GM18909 (cell line): Measurements from ENCODE around the gene ITGA3.
"Not testable (repeated sequence)": the region's sequence is repeated elsewhere in the genome, so short reads cannot be mapped to it uniquely, and the experiment has no call there.

Source experiments
- ATAC-seq: cut with Tn5 transposase; IDR thresholded peaks from one replicate; pipeline ENCODE4 v1.9.1; 2021; ENCODE audit warnings: mild to moderate bottlenecking; ENCODE audit not compliant: unreplicated experiment, poor library complexity

Gene ITGA3

DNA sequence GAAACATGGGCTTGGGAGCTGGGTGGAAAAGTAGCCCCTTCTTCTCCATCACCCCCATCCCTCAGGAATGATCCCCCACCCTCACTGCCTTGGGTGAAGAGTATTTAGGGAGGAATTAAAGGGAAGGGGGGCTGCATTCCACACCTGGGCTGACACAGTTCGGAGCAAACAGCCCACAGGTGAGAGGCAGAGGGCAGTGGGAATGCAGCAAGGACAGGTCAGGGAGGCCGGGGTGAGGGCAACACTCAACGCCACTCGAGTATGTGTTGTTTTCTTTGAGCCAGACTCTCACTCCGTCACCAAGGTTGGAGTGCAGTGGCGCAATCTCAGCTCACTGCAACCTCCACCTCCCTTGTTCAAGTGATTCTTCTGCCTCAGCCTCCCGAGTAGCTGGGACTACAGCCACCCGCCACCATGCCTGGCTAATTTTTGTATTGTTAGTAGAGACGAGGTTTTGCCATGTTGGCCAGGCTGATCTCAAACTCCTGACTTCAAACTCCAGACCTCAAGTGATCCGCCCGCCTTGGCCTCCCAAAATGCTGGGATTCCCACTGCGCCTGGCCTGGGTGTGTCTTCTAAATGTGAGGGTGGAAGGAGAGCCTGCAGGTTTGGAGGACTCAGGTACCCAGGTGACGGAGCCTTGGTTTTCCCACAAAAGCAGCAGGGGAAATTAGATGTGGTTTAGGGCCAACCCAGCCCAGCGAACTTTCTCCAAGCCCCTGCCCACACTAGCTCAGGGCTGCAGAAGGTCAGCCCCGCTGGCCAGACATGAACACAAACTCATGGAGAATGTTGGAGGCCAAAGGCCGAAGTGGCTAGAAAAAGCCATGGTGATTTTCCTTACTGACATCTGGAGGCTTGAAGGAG lies 21.2 kb upstream of the ITGA3 start:
- ATAC-seq: no peak

DNA sequence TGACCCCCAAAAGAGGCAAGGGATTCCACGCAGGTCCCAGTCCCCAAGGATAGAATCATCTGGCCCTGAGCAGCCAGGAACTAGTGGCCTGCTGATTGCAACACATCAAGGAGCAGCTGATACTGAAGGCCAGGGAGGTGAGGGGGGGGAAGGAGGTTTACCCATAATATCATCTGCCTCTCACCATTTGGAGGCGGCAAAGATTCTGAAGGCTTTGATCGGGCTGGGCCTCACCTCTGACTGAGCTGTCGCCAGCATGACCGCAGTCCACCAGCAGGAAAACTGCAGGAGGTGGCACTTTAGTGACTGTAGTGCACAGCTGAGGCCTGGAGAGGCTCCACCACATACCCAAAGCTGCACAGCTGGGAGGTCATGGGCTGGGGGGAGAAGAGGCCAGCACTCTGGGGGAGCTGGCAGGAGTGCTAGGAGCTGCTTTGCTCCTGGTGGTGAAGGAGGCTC lies 20.5 kb upstream of the ITGA3 start:
- no peak for ATAC-seq

DNA sequence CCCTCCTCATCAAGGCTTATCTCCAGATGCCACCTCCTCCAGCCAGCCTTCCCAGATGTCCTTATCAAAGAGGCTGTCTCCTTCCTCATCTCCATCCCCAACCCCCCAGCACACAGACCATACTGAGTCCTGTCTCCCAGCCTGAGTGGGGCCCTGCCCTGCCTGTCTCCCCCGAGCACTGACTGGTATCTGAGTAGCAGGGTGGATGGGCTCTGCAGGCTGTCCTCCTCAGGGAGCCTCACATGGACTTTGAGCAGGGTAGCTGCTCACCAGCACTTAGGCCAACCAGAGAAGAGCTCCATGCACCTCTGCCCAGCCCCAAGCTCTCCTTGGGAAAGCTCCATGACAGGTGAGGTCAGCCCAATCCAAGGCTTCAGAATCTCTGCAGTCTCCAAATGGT lies 20.0 kb upstream of the ITGA3 start:
- ATAC-seq: no peak

DNA sequence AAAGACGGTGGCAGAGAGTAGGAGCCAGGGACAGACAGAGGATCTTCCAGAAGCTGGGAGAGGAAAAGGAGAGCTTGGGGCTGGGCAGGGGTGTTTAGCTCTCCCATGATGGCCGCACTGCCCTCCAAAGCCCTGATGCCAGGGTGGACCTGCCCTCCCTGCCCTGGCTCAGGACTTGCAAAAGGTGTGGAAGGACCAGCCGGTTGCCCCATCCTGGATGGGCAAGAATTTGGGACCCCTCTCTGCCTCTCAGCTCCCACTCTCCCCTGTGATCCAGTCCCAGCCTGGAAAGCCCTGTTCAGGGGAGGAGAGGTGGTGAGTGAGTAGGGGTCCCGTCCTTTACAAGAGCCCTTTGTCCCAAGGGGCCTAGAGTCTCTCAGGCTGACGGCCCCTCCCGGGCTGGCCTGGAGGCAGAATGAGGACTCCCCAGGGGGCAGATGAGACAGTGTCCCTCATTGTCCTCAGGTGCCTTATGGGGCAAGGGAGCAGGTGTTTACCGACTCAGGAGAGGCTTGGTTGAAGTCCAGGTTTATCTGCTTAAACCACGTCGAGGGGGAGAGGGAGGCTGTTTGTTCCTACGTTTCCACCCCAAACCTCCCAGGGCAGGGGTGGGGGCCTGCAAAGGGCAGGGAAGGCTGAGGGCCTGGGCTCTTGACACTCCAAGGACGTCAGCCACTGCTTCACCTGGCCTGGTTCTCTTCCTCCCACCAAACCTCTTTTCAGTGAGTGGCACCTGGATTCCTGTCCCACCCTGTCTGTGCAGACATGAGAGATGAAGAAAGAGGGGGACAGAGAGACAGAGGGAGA lies 19.3 kb upstream of the ITGA3 start:
- ATAC-seq: no peak

DNA sequence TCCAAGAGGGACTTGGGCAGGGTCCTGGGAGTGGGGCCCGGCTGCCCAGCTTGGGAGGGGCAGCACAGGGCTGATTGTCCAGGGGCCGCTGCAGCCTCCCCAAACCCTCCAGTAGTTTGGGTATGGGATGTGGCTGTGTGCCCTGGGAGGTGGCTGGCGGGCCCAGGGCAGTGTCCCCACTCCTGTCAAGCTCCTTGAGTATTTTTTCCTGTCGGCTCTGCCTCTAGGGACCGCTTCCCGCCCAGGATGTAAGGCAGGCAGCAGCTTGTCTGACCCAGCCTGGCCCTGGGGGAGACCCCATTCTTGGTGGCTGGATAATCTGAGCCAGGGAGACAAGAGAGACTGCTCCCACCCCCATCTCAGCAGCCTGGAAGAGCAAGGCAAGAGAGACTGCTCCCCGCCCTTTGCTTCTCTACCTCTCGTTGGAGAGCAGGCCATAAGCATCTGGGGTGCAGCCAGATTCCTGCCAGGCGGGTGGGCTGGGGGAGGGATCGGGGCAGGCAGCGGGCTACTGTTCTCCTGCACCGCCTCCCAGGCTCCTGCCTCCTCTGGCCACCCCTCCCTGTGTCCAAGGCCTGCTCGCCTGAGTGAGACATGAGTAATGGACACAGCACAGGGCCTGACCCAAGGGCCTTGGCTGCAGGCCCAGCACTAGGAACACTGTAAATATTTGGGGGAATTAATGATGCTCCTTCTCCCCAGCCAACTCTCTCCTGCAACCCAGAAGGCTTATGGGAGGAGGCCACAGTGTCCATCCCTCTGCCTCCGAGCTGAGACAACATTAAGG lies 18.4 kb upstream of the ITGA3 start:
- ATAC-seq: no peak

DNA sequence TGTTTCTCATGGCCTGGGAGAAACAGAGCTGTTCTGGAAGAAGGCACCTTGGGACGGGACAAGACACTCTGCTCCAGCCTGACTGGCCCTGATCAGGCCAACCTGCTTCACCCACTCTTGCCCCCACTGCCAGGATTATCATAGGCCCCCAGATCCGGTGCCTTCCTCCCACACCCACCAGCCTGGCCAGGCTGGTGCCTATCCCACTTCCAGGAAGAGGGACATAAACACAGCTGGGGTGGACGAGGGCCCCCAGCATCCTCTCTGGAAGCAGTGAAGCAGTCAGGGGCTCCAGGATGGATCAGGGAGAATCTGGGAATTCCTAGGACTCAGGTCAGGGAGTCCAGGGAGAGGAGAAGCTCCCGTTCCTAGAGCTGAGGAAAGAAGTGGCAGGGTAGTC lies 16.9 kb upstream of the ITGA3 start:
- ATAC-seq: no peak

DNA sequence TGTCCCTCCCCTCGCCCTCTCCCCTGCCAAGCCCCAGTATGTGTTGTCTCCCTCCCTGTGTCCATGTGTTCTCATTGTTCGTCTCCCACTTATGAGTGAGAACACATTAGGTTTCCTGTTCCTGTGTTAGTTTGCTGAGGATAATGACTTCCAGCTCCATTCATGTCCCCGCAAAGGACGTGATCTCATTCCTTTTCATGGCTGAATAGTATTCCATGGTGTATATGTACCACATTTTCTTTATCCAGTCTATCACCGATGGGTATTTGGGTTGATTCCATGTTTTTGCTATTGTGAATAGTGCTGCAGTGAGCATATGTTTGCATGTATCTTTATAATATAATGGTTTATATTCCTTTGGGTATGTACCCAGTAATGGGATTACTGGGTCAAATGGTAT lies 15.4 kb upstream of the ITGA3 start:
- not testable (repeated sequence) for ATAC-seq

DNA sequence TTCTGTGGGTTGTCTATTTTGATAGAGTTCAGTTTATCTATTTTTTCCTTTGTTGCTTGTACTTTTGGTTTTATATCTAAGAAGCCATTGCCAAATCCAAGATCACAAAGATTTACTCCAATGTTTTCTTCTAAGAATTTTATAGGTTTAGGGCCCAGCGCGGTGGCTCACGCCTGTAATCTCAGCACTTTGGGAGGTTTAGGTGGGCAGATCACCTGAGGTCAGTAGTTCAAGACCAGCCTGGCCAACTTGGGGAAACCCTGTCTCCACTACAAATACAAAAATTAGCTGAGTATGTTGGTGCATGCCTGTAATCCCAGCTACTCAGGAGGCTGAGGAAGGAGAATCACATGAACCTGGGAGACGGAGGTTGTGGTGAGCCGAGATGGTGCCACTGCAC lies 13.7 kb upstream of the ITGA3 start:
- no peak for ATAC-seq

DNA sequence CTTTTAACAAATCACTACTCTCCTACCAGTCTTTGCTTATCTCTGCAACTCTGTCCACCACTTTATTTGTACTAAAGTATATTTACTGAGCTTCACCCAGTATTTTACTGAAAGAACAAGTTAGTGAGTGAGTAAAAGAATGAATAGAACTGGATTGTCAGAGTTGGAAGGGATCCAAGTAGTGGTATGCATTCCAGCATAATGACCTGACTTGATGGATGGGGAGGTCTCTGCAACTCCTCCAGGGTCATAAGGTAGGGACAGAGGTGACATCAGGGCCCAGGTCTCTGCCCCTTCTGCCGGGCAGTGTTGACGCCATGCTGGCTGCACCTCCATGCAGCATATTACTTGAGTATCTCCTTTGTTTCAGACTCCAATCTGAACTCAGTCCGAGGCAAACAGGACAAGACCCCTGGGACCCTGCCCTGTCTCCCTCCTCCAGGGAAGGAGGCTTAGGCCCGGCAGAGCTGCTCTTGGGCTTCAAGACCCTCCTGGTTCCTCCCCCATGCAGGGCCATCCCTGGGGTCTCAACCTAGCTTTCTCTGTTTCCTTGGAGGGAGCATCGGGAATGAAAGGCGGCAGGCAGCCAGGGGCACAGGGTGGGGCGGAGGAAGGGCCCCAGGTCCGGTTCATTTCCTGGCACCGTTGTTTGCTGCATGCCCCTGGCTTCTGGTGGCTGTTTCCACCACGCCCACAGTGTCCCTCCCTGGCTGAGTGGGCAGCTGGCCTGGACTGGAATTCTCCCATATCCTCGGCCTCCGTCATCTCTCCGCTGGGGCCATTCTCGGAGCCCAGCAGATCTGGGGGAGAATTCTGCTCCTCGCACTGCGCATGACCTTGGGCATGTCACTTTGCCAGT lies 12.4 kb upstream of the ITGA3 start:
- no peak for ATAC-seq

DNA sequence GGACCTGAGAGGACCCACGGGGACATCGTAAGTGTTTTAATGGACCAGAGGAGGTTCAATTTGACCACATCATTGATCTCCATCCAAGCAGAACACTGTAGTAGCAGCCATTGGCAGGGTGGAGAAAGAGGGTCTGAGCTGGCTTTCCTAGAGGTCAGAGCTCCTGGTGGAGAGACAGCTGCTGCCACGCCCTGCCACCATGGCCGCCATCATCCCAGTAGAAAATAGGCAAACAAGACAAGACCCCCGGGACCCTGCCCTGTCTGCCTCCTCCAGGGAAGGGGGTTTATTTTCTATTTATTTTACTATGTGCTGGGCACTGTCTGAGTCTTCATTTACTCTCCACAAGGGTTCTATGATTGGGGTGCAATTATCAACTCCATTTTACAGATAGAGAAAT lies 11.4 kb upstream of the ITGA3 start:
- no peak for ATAC-seq

DNA sequence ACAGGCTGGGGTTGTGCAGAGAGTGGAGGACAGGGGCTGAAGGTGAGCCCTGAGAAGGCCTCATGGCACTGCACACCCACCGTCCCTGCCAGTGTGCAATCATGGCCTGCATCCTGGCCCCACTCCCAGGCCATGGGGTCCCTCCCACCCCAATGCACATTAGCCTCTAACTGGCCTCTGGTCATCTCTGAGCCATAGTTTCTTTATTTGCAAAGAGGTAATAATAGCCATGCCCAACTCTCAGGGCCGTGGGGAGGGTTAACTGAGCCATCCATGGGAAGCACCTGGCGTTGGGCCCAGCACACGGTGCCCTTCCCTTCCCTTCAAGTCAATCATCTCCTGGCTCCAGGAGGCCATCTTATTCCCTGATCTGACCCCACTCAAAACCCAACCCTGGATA lies 10.8 kb upstream of the ITGA3 start:
- ATAC-seq: no peak

DNA sequence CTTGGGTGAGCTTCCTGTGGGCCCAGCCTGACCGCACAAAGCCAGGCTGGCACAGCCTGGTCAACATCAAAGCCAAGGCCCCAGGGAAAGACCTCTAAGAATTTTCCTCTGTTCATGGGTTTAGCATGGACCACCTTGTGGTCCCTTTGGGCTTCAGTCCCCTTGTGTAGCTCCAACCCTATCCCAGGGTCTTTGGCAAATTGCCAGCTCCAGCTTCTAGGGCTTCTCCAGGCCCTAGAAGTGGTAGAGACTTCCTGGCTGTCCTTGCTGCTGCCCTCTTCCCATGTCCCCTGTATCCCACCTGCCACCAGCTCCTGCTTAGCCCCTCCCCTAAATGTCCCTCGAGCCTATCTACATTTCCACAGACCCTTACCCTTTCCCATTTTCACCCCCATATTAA lies 9.7 kb upstream of the ITGA3 start:
- no peak for ATAC-seq

DNA sequence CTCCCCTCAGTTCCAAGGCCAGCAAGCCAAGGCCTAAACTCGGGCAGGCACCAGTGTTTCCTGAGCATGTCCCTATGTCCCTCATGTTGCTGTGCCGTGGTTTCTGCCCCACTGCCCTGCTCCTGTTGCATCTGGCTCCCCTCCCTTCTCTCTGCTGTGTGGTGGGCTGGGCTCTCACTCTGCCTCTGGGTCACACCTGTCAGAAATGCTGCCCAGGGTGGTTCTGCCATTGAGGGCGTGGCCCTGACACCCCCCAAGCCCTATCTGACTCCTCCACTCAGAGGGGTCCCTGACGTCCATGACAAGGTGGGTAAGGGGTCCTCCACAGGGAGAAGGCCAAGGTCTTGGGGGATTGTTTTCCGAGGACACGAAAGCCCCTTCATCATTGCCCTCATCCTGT lies 9.2 kb upstream of the ITGA3 start:
- no peak for ATAC-seq

DNA sequence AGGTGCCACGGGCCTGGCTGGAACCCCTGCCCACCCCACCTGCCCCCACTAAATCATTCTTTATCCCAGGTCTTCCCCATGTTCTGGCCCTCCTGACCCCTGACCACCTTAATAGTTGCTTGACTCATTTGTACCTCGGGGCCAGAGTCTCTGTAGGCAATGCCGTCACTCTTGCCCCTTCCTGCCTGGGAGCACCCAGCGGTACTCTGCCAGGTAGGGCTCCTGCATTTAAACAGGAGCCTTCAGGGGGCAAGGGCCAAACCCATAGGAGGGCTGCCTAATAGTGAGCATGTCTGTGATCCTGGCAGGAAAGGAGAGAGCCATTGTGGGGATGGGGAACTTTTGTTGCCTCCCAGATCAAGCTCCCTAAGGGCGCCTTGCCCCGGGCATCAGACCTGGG lies 8.8 kb upstream of the ITGA3 start:
- ATAC-seq: no peak

DNA sequence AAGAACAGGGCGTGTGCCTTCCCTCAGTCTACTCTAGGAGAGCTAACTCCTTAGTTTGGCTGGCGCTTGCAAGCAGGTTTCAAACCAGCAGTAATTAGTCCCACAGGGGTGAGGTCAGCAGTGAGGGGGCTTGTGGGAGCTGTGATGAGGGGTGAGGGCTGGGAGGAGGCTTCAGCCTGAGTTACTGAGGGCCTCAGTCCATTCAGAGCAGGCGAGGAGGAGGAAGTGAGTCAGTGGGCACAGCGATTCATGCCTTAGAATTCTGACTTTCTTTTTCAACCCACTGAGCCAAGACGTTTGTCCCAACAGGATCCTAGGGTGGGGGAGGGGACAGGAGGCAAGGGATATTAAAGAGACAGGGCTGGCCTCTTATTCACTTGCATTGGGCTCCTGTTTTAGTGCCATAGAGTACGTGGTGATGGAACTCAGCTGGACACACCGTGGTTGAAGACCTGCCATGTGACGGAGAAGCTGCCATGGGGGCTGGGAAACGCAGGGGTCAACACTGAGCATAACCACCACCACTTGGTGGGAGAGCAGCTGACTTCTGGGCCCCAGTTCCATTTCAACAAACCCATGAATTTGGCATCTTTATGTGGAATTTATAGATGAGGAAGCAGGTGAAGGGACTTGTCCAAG lies 8.3 kb upstream of the ITGA3 start:
- no peak for ATAC-seq

DNA sequence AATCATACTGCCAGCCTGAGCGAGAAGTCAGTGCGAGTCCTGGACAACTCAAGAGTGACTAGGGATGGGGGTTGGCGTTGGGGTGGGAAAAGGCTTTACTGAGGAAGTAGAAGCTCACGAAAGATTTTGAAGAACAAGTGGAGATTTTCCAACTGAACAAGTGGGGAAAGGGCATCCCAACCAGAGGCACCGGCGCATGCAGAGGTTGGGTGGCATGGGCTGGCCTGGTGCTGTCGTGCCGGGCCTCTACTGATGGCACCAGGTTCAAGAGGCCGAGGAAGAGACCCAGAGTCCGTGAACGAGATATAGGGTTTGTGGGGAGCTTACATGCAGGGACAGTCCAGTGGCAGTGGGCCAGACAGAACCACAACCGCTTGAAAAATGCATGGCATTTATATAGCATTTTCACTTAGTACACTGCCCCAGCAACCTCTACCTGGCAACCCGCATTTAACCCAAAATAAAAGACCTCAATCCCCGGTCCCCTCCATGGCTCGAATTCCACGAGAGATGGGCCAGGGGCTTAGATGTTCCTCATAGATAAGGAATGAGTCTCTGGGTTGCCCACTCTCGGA lies 7.7 kb upstream of the ITGA3 start:
- no peak for ATAC-seq

DNA sequence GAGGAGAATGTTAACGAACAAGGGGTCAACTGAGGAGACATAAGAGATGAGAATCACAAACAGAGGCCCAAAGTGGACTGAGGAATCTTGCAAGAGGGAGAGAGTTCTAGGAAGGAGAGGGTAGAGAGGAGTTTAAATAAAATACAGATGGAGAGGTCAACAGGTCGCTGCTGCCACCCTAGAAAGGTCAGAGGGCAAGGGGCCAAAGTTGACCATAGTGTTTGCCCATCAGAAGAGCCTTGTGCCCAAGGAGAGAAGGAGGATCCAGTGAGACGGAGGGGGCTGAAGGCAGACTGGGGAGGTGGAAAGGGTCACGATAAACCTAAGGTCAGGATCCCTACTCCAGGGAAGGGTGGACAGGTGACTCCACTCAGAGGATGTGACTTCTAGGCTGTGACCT lies 6.9 kb upstream of the ITGA3 start:
- no peak for ATAC-seq

DNA sequence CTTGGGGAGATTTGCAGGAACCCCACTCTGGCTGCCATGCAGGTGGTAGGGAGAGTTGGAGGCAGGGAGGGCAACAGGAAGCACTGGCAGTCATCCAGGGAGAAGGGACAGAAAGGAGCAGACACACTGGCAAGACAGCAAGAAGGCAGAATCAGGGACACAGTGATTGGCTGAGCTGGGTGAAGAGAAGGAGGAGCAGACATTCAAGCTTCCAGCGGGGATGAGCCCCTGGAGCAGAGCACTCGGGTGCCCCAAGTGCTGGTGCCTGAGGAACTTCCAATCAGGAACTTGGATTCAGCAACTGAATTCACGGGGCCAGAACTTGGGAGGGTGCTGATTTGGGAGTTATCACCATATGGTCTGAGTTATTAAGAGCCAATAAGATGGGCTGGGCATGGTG lies 6.3 kb upstream of the ITGA3 start:
- no peak for ATAC-seq

DNA sequence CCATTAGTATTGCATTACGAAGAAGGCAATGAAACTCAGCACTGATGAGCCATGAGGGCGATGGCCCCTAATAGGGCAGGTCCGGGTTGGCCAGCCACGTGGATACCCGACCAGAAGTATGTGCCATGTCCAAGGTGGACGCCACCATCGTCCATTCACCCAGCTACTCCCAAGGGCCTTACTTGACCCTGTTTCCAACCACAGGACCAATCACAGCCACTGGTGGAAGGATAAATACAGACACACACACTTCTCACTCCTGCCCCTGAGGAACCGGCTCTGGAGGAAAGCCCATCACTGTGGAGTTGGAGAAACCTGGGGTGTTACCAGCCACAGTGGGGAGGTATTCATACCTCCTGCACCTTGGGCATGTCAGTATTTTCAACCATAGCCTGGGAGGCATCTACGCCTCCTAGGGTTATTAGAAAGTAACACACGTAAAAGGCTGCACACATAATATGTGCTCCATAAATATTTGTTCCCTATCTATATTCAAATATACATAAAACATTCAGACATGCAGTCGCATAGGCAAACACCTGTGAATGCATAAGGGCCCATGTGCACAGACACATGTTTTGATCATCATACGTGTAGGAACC lies 5.4 kb upstream of the ITGA3 start:
- ATAC-seq: no peak
